Measurements from ENCODE around the gene SPG7.
"Not testable (repeated sequence)": the region's sequence is repeated elsewhere in the genome, so short reads cannot be mapped to it uniquely, and the experiment has no call there.

SPG7 gene

DNA sequence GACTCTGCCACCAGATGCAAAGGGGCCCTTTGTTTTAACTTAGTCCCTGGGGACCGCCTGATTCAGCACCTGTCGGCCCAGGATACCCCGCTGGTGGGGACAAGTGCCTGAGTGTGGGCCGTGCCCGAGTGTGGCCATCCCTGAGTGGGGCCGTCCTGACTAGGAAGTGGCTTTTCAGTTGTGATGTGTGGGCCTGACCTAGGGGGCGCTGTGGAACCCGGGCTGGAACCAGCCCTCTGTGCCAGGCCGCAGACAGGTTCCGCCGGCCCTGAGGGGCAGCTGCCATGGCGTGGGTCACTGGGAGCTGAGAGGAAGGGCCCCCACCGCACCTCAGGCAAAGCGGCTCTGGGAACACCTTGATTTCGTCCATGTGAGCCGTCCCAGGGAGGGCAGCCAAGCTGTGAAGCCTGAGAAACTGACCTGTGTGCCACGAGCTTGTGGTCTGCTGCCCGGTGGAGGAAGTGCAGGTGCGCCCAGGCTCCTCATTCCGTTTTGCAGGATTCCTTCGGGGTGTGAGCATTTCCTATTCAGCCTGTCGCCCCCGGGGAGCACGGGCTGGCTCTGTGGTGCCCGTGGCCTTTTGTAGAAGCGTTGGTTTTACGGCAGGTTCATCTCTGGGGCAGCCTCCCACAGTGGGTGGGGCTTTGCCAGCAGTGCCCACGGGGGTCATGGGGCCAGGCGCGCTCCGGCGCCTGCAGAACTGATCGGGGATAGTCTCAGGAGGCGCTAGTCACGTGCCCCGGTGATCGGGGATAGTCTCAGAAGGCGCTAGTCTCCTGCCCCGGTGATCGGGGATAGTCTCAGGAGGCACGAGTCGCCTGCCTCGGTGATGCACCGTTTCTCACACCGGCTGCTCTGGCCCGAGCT is 57.5 kb downstream of the SPG7 start:
- peak; percentile 31 for DNase-seq

DNA sequence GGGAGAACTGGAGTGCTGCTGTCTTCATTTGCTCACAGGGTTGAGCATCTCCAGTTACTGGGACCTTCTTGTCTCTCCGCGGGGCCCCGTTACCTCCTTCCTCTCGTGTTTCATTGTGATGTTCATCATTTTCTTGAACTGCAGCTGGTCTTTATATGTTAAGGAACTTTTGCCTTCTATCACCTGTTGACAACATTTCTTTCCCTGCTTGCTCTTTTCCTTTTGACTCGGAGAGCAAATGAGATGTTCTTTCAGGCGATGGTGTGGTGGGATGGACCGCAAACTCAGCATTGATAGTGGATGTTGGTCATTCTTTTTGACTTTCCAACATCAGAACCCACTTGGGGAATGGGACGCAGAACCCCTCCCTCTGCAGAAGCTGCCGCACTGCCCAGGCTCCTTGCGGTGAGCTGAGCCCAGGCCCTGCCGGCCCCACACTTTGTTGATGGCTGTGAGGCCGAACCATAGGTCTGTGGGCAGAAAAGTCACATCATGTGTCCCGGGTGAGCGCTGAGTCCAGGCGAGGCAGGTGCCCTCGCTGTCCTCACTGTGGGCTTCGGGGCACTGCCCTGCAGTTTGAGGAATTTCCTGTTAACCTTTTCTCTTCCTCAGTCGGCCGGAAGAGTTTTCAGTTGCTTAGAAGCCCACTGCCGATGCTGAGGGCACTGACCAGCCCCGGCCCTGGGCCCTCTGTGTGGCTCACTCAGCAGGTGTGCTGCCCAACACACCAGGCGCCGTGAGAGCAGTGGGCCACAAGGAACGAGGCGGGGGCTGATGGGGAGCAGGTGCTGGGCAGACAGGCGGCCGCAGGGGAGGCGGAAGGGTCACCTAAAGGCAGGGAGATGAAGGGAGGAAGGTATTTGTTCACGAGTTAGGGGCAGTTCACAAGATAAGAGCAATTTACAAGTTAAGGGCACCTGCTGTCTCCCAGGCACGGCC is 59.7 kb downstream of the SPG7 start:
- DNase-seq, result no peak

DNA sequence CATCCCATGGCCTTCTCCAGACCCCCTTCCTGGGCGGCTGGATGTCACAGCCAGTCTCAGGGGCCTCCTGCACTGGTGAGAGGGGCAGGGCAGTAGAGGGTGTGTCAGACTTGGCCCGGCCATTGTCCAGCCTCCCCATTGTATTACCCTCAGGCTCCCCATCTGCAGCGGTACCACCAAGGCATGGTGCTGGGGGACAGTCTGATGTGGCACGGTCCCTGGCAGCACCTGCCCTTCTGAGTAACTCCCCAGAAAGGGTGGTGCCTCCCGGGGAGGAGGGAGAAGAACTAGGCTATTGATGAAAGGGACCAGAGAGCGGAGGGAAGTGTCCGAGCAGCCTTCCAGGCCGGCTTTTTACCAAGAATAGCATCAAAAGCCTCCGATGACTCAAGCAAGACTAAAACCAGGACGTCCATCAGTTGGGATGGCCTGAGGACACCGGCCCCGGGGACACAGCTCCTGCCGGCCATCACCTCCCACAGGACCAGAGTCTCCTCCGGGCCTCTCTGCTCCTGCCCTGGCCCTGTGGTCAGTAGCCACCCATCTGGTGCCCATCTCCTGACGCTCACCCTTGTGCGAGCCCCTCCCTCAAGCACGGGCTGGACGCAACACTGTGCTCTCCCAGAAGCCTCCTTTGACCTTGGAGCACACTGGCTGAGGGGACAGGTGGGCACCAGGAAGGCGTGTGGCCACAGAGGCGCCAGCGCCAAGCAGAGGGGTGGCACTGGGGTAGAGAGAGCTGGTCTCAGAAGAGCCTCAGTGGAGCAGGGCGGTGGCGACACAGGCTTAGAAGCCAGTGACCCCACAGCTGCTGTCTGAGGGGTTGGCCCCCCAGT is 61.5 kb downstream of the SPG7 start:
- DNase-seq, result no peak

DNA sequence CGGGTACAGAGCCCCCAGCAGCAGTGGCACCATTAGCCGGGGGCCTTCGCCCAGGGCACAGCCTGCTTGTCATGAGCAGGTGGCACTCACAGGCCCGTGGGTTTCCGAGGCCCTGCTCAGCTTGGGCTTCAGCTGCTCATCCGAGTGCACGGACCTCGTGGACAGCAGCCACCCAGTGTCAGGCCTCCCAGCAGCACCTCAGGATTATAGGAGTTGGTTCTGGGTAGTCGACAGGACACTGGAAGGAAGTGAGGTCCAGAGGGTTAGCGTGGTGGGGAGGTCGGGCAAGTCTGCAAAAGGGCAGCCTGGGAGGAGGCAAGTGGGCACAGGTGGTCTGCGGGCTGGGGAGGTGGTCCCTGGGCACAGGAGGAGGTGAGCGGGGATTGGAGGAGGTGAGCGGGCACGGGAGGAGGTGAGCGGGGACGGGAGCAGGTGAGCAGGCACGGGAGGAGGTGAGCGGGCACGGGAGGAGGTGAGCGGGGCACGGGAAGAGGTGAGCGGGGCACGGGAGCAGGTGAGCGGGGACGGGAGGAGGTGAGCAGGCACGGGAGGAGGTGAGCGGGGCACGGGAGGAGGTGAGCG is 62.2 kb downstream of the SPG7 start:
- no peak for DNase-seq

DNA sequence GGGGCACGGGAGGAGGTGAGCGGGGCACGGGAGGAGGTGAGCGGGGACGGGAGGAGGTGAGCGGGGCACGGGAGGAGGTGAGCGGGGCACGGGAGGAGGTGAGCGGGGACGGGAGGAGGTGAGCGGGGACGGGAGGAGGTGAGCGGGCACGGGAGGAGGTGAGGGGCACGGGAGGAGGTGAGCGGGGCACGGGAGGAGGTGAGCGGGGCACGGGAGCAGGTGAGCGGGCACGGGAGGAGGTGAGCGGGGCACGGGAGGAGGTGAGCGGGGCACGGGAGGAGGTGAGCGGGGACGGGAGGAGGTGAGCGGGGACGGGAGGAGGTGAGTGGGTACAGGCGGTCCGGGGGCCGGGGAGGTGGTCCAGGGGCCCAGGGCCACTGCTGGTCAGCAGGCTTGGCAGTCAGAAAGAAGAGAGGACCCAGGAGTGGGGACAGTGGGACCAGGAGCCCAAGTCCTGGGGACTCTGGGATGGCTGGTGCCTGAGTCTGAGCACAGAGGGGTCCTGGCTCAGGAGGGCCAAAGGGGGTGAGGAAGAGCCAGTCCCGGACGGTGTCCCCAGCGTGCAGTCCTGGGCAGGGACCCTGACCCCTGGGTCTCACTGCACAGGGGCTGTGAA is 62.9 kb downstream of the SPG7 start:
- not testable (repeated sequence) for DNase-seq

DNA sequence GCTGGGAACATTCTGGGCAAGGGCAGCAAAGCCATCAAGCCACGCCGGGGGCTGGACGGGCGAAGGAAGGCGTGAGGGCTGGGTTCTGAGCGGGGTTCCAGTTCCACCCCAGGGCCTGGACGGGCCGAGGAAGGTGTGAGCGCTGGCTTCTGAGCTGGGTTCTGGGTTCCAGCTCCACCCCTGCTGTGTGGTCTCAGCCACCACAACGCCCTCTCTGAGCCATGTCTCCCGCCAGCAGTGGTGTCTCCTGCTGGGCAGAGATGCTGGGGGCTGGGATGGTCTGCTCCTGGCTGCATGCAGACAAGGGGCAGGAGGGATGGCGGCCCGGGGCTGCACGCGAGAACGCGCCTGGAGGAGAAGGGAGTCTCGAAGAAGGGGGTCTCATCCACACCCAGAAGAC is 63.4 kb downstream of the SPG7 start:
- DNase-seq, result no peak

DNA sequence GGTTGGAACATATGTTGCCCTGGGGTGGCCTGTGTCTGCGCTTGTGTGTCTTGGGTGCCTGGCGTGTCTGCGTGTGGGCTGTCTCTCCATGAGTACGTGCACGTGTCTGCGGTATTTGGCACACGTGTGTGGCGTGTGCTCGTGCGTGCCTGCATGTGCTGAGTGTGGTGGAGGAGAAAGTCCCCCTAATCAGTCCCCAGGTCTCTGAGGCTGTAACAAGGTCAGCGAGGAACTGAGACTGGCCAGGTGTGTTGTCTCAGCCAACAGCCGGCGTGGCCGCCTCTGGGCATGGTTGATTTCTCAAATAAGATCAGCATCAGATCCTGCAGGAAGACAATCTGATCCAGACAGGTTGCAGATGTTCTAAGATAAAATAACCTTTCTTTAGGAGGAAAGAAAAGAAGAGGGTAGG is 63.9 kb downstream of the SPG7 start:
- no peak for DNase-seq

DNA sequence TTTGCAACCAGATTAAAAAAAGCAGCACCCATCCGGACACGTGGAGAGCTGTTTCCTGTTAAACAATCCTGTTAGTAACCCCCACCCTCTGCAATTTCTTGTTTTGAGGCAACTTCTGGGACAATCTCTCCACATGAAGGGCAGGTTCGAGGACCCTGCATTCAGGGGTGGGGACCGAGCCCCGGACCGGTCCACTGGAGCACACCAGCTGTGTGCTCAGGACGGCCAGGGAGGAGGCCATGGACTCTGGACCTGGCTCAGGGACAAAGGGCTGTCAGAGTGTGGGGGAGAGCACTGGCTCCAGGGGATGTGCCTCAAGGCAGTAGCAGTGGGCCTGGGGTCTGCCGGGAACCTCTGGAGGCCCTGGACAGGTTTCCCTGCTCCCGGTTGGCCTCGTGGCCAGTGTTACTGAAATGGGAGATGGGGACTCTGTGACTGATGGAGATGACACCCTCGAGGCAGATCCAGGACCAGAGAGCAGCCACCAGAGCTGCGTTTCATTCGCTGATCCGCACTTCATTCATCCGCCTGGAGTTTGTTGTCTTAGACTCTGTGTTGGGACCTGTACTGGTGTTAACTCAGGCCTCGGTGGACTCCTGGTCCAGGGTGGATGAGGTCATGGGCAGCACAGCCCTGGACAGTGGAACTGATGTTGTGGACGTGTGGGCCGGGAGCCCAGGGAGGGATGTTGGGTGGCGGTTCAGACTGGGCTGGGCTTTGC is 64.4 kb downstream of the SPG7 start:
- DNase-seq, result no peak

DNA sequence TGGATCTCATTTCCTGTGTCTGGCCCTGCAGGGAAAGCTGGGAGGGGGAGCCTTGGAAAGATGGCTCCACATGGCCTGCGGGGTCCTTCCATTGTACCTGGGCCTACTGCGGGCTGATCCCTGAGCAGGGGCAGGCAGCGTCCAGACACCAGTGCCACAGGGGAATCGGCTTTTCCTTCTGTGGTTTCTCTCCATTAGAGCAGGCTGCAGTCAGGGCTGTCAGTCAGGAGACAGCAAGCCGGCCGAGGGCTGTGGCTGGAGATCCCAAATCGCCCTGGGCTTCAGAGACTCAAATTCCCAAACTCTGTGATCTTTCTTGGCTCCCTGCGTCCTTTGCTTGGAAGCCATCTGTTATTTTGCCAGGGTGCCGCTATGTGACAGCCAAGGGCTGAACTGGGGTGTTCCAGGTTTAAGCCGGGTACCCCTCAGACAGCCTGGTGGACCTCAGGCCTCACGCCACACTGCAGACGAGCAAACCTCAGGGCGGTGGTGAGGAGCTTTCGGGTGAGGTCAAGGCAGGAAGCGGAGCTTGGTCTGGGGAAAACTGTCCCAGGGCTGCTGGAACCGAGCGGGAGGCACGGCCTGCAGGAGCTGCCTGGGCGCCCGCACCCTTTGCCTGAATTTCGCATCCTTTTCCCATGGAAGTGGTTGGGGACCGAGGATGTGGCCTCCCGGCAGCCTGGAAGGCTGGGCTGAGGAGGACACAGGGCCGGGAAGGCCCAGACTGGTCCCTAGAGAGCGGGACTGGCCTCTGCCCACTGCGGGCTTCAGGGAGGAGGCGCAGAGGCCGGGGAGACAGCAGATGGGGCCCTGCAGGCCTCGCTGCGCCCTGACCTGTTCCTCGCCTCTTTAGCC is 65.8 kb downstream of the SPG7 start:
- no peak for DNase-seq

DNA sequence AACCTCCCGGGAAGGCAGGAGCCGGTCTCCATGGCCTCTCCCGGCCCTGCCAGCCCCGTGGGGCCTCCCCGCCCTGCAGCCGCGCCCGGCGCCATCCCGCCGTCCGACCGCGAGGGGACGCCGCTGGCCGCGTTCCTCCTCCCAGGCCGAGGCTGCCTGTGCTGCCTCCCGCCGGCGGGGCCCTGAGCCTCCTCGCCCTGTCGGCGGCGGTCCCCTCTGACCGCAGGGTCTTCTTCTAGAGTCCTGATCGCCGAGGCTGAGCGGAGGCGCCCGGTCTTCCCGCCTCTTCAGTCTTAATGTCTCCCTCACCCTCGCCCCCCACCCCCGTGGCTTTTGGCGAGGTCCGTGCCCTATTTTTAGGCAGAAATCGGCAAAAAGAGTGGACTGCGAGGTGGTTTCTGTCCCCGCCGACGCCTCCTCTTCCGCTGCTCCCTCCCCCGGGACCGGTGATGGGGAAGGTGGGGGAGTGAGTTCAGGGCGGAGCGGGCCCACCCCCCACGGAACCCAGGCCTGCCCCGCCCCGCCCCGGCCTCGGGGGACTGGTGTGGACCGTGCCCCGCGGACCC is 66.6 kb downstream of the SPG7 start:
- peak; percentile 54 for DNase-seq

DNA sequence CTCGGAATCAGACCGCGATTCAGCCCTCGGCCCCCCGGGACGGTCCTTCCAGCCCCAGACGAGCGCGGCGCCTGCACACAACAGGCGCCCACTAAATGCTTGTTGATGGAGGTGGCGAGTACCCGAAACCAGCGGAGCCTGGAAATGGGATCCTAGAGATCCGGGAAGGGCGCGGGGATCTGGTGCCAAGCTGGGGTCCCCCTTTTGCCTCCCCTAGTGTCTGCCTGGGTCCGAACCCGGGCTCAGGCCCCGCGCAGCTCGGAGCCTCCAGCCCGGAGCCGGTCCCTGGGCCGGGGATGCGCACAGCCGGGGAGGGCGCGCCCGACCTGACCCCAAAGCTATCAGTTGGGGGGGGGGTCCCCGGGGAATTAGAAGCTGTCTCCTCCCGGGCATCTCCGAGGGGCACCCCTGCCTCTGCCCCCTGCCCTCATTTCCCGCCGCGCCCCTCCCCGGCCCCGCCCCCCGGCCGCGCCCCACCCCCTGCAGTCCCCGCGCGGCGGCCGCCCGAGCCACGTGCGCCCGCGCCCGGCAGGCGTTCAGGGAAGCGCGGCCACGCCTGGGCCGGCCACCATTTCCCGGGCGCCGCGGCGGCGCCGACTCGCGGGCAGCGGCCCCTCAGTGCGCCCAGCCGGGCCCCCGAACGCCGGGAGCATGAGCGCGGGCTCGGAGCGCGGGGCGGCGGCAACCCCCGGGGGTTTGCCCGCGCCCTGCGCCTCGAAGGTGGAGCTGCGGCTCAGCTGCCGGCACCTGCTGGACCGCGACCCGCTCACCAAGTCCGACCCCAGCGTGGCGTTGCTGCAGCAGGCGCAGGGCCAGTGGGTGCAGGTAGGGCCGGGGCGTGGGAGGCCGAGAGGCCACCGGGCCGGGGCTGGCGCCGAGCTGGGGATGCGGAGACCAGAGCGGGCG is 67.3 kb downstream of the SPG7 start, which contains the start of gene CPNE7:
Gene CPNE7 (plus strand): TSS at position 512 of the 906 bp plus-strand sequence. CDS start 140 bp downstream, at position 652.
- no peak for DNase-seq

DNA sequence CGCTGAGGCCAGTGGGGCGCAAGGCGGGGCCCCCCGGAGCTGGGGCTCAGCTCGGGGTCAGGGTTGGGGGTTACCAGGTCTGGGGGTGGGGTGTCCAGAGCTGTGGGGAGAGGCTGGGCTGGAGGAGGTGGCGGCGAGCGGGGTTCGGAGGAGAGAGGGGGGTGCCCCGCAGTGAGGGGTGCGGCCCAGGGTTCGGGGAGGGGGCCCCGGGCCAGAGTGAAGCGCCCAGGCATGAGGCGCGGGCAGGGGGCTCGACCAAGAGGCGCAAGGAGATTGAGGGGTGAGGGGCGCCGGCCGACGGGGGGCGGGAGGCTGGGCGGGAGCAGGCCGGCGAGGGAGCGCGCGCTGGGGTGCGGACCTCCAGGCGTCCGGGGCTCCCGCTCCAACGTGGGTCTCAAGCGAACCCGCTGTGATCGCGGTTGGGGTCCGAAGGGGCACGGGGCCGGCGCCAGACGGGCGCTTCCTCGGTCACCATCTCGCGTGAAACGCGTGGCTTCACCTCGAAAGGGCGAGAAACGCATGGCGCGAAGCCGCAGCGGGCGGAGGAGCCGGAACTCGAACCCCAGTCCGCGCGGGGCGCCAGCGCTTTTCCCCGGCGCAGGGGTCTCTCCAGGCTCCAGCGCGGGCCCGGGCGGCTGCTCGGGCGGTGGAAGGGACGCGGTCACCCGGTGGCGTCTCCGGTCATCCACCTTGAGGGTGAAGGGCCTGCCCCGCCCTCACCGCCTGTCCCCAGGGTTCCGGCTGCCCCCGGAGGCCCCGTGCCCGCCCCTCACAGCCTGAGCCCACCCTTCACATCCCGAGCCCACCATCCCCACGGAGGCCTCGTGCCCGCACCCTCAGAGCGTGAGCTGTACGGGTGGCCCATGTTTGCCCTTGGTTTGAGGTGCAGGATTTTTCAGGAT is 68.2 kb downstream of the SPG7 start:
- no peak for DNase-seq

DNA sequence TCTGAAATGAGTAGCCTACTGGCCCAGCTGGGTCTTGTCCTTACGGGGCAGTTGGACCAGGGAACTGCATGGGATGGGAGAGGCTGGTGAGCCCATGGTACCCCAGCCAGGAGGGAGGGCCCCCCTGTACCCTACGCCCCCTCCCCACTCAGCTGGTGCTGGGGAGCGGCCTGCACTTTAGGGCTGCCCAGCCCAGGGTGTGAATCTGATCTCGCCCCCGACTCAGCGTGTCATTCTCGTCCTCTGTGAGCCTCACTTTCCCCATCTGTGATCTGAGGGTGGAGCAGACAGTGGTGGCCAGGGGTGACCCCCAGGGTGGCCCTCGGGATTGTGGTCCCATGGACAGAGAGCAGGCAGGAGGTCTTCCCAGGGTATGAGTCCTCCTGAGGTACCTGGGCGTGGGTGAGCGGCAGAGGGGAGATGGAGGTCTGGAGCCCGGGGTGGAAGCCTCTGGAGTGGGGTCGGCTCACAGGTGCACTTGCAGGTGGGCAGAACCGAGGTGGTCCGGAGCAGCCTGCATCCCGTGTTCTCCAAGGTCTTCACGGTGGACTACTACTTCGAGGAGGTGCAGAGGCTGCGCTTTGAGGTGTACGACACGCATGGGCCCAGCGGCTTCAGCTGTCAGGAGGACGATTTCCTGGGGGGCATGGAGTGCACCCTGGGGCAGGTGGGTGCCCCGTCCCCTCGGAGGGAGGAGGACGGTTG is 69.0 kb downstream of the SPG7 start:
- DNase-seq, result no peak

DNA sequence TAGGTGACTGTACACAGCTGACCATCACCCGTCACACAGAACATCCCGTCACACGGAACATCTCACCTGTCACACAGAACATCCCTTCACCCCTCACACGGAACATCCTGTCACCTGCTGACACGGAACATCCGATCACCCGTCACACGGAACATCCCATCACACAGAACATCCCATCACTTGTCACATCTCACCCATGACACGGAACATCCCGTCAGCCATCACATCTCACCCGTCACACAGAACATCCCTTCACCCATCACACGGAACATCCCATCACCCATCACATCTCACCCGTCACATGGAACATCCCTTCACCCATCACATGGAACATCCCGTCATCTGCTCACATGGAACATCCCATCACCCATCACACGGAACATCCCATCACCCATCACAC is 71.1 kb downstream of the SPG7 start:
- DNase-seq, result no peak

DNA sequence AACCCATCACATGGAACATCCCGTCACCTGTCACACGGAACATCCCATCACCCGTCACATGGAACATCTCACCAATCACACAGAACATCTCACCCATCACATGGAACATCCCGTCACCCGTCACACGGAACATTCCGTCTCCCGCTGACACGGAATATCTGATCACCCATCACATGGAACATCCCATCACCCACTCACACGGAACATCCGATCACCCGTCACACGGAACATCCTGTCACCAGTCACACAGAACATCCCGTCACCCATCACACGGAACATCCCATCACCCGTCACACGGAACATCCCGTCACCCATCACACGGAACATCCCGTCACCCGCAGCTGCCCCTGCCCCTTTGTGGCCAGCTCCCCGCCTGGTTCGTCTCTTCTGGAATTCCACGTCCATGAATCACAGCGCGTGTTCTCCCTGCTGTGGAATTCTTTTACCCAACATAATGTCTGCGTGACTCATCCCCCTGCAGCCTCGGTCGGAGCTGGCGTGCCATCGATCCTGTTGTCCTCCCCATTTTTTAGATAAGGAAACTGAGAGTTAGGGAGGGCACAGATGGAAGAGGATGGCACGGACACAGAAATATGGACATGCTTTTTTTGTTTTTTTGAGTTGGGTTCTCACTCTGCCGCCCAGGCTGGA is 73.0 kb downstream of the SPG7 start:
- DNase-seq, result no peak

DNA sequence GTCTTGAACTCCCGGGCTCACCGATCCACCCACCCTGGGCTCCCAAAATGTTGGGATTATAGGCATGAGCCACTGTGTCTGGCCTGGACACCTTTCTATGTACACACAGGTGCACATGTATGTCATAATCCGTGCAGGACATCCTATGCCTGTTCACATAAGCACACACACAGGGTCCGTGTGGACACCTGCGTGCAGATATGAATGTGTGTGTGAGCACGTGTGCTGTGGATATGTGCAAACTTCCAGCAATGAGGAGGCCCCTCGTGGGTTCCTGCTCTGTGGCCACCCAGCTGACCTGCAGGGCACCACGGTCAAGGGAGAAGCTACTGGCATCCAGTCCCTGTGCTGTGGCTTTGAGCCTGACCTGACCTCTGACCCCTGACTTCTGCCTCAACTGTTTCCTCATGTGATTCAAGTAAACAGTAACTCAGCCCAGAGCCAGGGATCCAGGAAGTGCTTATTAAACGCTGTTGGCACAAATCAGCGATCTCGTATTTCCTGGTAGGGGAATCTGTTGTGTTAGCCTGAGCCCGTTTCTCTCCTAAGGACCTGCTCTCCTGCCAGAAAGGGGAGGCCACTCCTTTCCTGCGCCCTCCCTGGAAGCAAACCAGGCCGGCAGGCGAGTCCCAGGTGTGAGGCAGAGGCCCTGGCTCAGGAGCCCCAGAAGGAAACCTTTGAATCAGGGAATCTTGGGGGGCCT is 73.8 kb downstream of the SPG7 start:
- DNase-seq, result no peak
